ENCODE measurements around the gene DTX2.
"Not testable (repeated sequence)": the region's sequence is repeated elsewhere in the genome, so short reads cannot be mapped to it uniquely, and the experiment has no call there.

DTX2 gene

GRCh38 chr7:76443846-76444245 lies 17.7 kb upstream of the DTX2 start:
- DNase-seq (ENCODE audit: low read depth in 2 of 2) = not testable (repeated sequence)

GRCh38 chr7:76445577-76446008 lies 15.9 kb upstream of the DTX2 start:
- DNase-seq (ENCODE audit: low read depth in 2 of 2) = not testable (repeated sequence)

- not testable (repeated sequence) for DNase-seq (ENCODE audit: low read depth in 2 of 2)
Observed at GRCh38 chr7:76457017-76457416, 4.5 kb upstream of the DTX2 start.

GRCh38 chr7:76458504-76458903 lies 3.0 kb upstream of the DTX2 start:
- not testable (repeated sequence) for DNase-seq (ENCODE audit: low read depth in 2 of 2)

GRCh38 chr7:76460767-76461166 lies 742 bp upstream of the DTX2 start:
- DNase-seq (ENCODE audit: low read depth in 2 of 2) = not testable (repeated sequence)

- not testable (repeated sequence) for DNase-seq (ENCODE audit: low read depth in 2 of 2)
Observed at GRCh38 chr7:76462271-76462882, 868 bp downstream of the DTX2 start.

- not testable (repeated sequence) for DNase-seq (ENCODE audit: low read depth in 2 of 2)
Observed at GRCh38 chr7:76464959-76465358, 3.5 kb downstream of the DTX2 start.

- DNase-seq (ENCODE audit: low read depth in 2 of 2) = not testable (repeated sequence)
Observed at GRCh38 chr7:76465950-76466349, 4.4 kb downstream of the DTX2 start.

- not testable (repeated sequence) for DNase-seq (ENCODE audit: low read depth in 2 of 2)
Observed at GRCh38 chr7:76467743-76468404, 6.4 kb downstream of the DTX2 start.

- not testable (repeated sequence) for DNase-seq (ENCODE audit: low read depth in 2 of 2)
Observed at GRCh38 chr7:76471556-76472221, 10.2 kb downstream of the DTX2 start.

GRCh38 chr7:76473097-76473496 lies 11.6 kb downstream of the DTX2 start:
- DNase-seq (ENCODE audit: low read depth in 2 of 2) = not testable (repeated sequence)

- not testable (repeated sequence) for DNase-seq (ENCODE audit: low read depth in 2 of 2)
Observed at GRCh38 chr7:76476280-76476679, 14.8 kb downstream of the DTX2 start.

GRCh38 chr7:76476742-76477474 lies 15.4 kb downstream of the DTX2 start:
- DNase-seq (ENCODE audit: low read depth in 2 of 2) = not testable (repeated sequence)

GRCh38 chr7:76479628-76480027 lies 18.1 kb downstream of the DTX2 start:
- DNase-seq (ENCODE audit: low read depth in 2 of 2) = not testable (repeated sequence)

GRCh38 chr7:76480403-76481253 lies 19.1 kb downstream of the DTX2 start:
- DNase-seq (ENCODE audit: low read depth in 2 of 2) = not testable (repeated sequence)

- not testable (repeated sequence) for DNase-seq (ENCODE audit: low read depth in 2 of 2)
Observed at GRCh38 chr7:76482660-76483059, 21.2 kb downstream of the DTX2 start.

- DNase-seq (ENCODE audit: low read depth in 2 of 2) = not testable (repeated sequence)
Observed at GRCh38 chr7:76483081-76483480, 21.6 kb downstream of the DTX2 start.

- DNase-seq (ENCODE audit: low read depth in 2 of 2) = not testable (repeated sequence)
Observed at GRCh38 chr7:76484456-76484855, 22.9 kb downstream of the DTX2 start.

- not testable (repeated sequence) for DNase-seq (ENCODE audit: low read depth in 2 of 2)
Observed at GRCh38 chr7:76485822-76486610, 24.5 kb downstream of the DTX2 start.

- DNase-seq (ENCODE audit: low read depth in 2 of 2) = peak in 1 of 2 donors; percentile 32
Observed at GRCh38 chr7:76486618-76487017, 25.1 kb downstream of the DTX2 start.

All from stimulated activated CD4-positive, alpha-beta T cell treated with anti-CD3 and anti-CD28 coated beads, Interleukin-4, amount 100 ng/mL, for 48 hours (primary cell).